NCI-H2227 (cell line): ENCODE data around the gene SPATA19.
"Not testable (repeated sequence)": the region's sequence is repeated elsewhere in the genome, so short reads cannot be mapped to it uniquely, and the experiment has no call there.

Source experiments
- DNase-seq: peaks from one replicate; lab custom pipeline; 2025; ENCODE audit not compliant: unreplicated experiment; lab: John Stamatoyannopoulos, UW

Gene SPATA19

GRCh38 chr11:133845413-133845812, at the start of gene SPATA19:
TSS of gene SPATA19 (minus strand) at chr11:133845513. CDS start at chr11:133845446, 67 bp downstream.
- no peak for DNase-seq

- no peak for DNase-seq
These were observed 49.8 kb upstream of the SPATA19 start for GRCh38 chr11:133895061-133895479.

- no peak for DNase-seq
These were observed 48.1 kb upstream of the SPATA19 start for GRCh38 chr11:133893381-133893780.

- no peak for DNase-seq
These were observed 47.5 kb upstream of the SPATA19 start for GRCh38 chr11:133892584-133893380.

- no peak for DNase-seq
These were observed 46.8 kb upstream of the SPATA19 start for GRCh38 chr11:133892126-133892525.

GRCh38 chr11:133889893-133890292, 44.6 kb upstream of the SPATA19 start:
- DNase-seq, result no peak

- no peak for DNase-seq
These were observed 43.9 kb upstream of the SPATA19 start for GRCh38 chr11:133889188-133889587.

- no peak for DNase-seq
These were observed 42.5 kb upstream of the SPATA19 start for GRCh38 chr11:133887692-133888332.

- no peak for DNase-seq
These were observed 40.7 kb upstream of the SPATA19 start for GRCh38 chr11:133886029-133886428.

GRCh38 chr11:133872160-133872559, 26.8 kb upstream of the SPATA19 start:
- DNase-seq, result no peak

GRCh38 chr11:133867456-133867855, 22.1 kb upstream of the SPATA19 start:
- no peak for DNase-seq

- DNase-seq, result no peak
These were observed 20.2 kb upstream of the SPATA19 start for GRCh38 chr11:133865466-133865865.

GRCh38 chr11:133864756-133865155, 19.4 kb upstream of the SPATA19 start:
- DNase-seq, result no peak

GRCh38 chr11:133860151-133860550, 14.8 kb upstream of the SPATA19 start:
- no peak for DNase-seq

- not testable (repeated sequence) for DNase-seq
These were observed 9.1 kb upstream of the SPATA19 start for GRCh38 chr11:133854330-133854960.

GRCh38 chr11:133844217-133844616, 1.1 kb downstream of the SPATA19 start:
- no peak for DNase-seq

GRCh38 chr11:133843454-133843987, 1.8 kb downstream of the SPATA19 start:
- DNase-seq, result no peak

- DNase-seq, result no peak
These were observed 2.6 kb downstream of the SPATA19 start for GRCh38 chr11:133842730-133843129.

- DNase-seq, result no peak
These were observed 3.3 kb downstream of the SPATA19 start for GRCh38 chr11:133842053-133842452.

- no peak for DNase-seq
These were observed 3.9 kb downstream of the SPATA19 start for GRCh38 chr11:133841279-133842043.

- DNase-seq, result no peak
These were observed 4.8 kb downstream of the SPATA19 start for GRCh38 chr11:133840479-133840941.
